Mesothelial cell of epicardium (in vitro differentiated cells): ENCODE measurements around the gene MIPOL1. TPM values are rescaled to one million over a fixed set of nuclear protein-coding genes. Genes with fewer than 3 reads are reported as not detected.

Experiments
- DNase-seq, 2 experiments: peaks; one replicate each; pipeline ENCODE4 v3.0.0; 2021; ENCODE audit warnings: low spot score in 2 of 2; ENCODE audit not compliant: unreplicated experiment in 2 of 2
- H3K27ac Mint-ChIP-seq: 2 replicates; pipeline ENCODE4 v1.8.0; 2021; ENCODE audit warnings: mixed read lengths
- H3K27me3 Mint-ChIP-seq: 2 replicates; pipeline ENCODE4 v1.8.0; 2021; ENCODE audit warnings: low read depth, mixed read lengths
- H3K36me3 Mint-ChIP-seq: 2 replicates; pipeline ENCODE4 v1.8.0; 2021; ENCODE audit warnings: mixed read lengths
- H3K4me1 Mint-ChIP-seq: 2 replicates; pipeline ENCODE4 v1.8.0; 2021; ENCODE audit warnings: mixed read lengths
- H3K4me3 Mint-ChIP-seq: 2 replicates; pipeline ENCODE4 v1.8.0; 2021; ENCODE audit warnings: mild to moderate bottlenecking, moderate library complexity, mixed read lengths
- H3K9me3 Mint-ChIP-seq: 2 replicates; pipeline ENCODE4 v1.8.0; 2021; ENCODE audit warnings: mixed read lengths
- total RNA-seq: library from RNA; stranded (reverse); gene quantifications from 3 replicates; pipeline ENCODE4 v1.2.1, GENCODE V29; 2021
- TF ChIP-seq, protein P1 (sequence below): fragments of 200-600 bp; sonication (generic); IDR thresholded peaks from one replicate; pipeline ENCODE4 v1.5.0; 2021; ENCODE audit warnings: antibody characterized with exemption; ENCODE audit not compliant: unreplicated experiment

MIPOL1 gene
- total RNA-seq, 1 donor from 2014 or later: 28.4 TPM

DNA sequence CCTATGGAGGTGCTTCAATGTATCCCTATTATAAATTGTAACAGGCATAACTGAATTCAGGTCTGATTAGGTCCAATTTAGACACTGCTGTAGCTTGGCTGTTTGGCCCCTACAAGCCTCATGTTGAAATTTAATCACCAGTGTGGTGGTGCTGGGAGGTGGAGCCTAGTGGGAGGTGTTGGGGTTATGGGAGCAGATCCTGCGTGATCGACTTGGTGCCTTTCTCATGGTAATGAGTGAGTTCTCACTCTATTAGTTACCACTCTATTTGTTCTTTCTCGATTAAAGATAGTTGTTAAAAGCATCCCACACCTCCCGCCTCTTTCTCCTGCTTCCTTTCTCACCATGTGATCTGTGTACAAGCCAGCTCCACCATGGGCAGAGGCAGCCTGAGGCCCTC is 275.2 kb downstream of the MIPOL1 start:
- peaks cover 30% of the 10 kb centered on the region for H3K9me3 Mint-ChIP-seq
- TF ChIP-seq, protein P1, sequence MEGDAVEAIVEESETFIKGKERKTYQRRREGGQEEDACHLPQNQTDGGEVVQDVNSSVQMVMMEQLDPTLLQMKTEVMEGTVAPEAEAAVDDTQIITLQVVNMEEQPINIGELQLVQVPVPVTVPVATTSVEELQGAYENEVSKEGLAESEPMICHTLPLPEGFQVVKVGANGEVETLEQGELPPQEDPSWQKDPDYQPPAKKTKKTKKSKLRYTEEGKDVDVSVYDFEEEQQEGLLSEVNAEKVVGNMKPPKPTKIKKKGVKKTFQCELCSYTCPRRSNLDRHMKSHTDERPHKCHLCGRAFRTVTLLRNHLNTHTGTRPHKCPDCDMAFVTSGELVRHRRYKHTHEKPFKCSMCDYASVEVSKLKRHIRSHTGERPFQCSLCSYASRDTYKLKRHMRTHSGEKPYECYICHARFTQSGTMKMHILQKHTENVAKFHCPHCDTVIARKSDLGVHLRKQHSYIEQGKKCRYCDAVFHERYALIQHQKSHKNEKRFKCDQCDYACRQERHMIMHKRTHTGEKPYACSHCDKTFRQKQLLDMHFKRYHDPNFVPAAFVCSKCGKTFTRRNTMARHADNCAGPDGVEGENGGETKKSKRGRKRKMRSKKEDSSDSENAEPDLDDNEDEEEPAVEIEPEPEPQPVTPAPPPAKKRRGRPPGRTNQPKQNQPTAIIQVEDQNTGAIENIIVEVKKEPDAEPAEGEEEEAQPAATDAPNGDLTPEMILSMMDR: no peak
- H3K4me1 Mint-ChIP-seq: no peaks in the 10 kb centered on the region
- H3K27me3 Mint-ChIP-seq: no peaks in the 10 kb centered on the region
- DNase-seq: no peak
- no peak overlapping the region for H3K4me3 Mint-ChIP-seq
- H3K27ac Mint-ChIP-seq: no peak overlapping the region
- peaks cover 20% of the 10 kb centered on the region for H3K36me3 Mint-ChIP-seq

DNA sequence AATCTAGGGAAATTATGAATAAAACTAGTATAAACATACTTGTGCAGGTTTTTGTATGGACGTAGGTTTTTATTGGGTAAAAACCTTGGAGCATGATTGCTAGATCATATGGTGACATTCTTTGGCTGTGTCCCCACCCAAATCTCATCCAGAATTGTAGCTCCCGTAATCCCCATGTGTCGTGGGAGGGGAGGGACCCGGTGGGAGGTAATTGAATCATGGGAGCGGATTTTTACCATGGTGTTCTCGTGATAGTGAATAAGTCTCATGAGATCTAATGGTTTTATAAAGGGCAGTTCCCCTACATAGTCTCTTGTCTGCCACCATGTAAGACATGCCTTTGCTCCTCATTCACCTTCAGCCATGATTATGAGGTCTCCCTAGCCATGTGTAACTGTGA is 276.5 kb downstream of the MIPOL1 start:
- Mint-ChIP-seq H3K27me3 (no peaks in the 10 kb centered on the region), H3K27ac (no peak overlapping the region), H3K4me3 (no peak overlapping the region), H3K4me1 (no peaks in the 10 kb centered on the region), H3K9me3 (peaks cover 40% of the 10 kb centered on the region), H3K36me3 (peaks cover 25% of the 10 kb centered on the region)
- no peak for DNase-seq
- TF ChIP-seq, protein P1: no peak

DNA sequence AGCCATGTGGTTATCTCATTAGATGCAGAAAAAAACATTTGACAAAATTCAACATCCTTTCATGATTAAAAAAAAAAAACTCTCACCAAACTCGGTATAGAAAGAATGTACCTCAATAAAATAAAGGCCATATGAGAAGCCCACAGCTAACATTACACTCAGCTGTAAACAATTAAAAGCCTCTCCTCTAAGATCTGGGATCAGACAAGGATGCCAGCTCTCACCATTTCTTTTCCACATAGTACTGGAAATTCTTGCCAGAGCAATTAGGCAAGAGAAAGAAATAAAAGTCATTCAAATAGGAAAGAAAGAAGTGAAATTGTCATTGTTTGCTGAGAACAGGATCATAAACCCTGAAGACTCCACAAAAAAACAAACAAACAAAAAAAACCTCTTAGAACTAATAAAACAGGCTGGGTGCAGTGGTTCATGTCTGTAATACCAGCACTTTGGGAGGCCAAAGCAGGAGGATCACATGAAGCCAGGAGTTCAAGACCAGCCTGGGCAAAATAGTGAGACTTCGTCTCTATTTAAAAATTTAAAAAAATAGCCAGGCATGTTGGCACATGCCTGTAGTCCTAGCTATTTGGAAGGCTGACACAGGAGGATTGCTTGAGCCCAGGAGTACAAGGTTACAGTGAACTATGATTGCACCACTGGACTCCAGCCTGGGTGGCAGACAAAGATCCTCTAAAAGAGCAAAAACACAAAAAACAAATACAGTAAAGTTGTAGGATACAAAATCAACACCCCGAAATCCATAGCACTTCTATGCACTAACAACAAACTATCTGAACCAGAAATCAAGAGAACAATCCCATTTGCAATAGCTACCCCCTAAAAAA is 282.9 kb downstream of the MIPOL1 start:
- H3K4me1 Mint-ChIP-seq: no peaks in the 10 kb centered on the region
- TF ChIP-seq, protein P1: no peak
- no peak for DNase-seq
- H3K4me3 Mint-ChIP-seq: no peak overlapping the region
- peaks cover 61% of the 10 kb centered on the region for H3K9me3 Mint-ChIP-seq
- H3K27ac Mint-ChIP-seq: no peak overlapping the region
- peaks cover 18% of the 10 kb centered on the region for H3K36me3 Mint-ChIP-seq
- no peaks in the 10 kb centered on the region for H3K27me3 Mint-ChIP-seq

DNA sequence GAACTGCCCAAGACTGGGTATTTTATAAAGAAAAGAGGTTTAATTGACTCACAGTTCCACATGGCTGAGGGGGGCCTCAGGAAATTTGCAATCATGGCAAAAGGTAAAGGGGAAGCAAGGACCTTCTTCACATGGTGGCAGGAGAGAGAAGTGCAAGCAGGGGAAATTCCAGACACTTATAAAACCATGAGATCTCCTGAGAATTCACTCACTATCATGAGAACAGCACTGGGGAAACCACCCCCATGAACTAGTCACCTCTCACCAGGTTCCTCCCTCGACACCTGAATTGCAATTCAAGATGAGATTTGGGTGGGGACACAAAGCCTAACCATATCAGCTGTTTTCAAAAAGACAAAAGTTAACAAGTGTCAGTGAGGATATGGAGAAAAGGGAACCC is 284.7 kb downstream of the MIPOL1 start:
- Mint-ChIP-seq H3K4me1 (no peaks in the 10 kb centered on the region), H3K9me3 (peaks cover 70% of the 10 kb centered on the region), H3K4me3 (no peak overlapping the region), H3K27me3 (no peaks in the 10 kb centered on the region), H3K36me3 (peaks cover 11% of the 10 kb centered on the region), H3K27ac (no peak overlapping the region)
- TF ChIP-seq, protein P1: no peak
- DNase-seq: no peak

DNA sequence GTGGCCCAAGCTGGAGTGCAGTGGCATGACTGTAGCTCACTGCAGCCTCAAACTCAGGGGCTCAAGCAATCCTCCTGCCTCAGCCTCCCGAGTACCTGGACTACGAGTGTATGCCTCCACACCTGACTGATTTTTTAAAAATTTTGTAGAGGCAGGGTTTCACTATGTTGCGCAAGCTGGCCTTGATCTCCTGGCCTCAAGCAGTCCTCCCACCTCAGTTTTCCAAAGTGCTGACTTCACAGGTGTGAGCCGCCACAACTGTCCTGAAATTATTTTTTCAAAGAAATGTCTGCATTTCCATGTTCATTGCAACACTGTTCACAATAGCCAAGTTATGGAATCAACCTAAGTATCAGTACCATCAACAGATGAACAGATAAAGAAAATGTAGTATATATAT is 285.9 kb downstream of the MIPOL1 start:
- Mint-ChIP-seq H3K9me3 (peaks cover 67% of the 10 kb centered on the region), H3K27ac (no peak overlapping the region), H3K4me1 (no peaks in the 10 kb centered on the region), H3K36me3 (peaks cover 2% of the 10 kb centered on the region), H3K4me3 (no peak overlapping the region), H3K27me3 (no peaks in the 10 kb centered on the region)
- DNase-seq: no peak
- TF ChIP-seq, protein P1: no peak

DNA sequence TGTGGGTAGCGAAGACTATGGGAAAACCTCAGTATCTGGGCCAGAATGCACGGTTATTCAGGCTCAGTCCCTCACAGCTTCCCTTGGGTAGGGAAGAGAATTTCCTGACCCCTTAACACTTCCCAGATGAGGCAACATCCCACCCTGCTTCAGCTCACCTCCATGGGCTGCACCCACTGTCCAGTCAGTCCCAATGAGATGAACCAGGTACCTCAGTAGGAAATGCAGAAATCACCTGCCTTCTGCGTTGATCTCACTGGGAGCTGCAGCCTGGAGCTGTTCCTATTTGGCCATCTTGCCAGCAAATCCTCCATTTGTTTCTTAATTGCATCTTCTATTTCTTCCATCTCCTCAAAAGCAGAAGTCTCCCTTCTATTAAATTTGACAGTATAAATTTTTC is 292.9 kb downstream of the MIPOL1 start:
- peaks cover 27% of the 10 kb centered on the region for H3K9me3 Mint-ChIP-seq

More for the DNA sequence above, 292.9 kb downstream of the MIPOL1 start:
- Mint-ChIP-seq H3K4me3 (no peak overlapping the region), H3K27ac (no peak overlapping the region), H3K27me3 (no peaks in the 10 kb centered on the region), H3K36me3 (no peaks in the 10 kb centered on the region), H3K4me1 (no peaks in the 10 kb centered on the region)
- TF ChIP-seq, protein P1: no peak
- no peak for DNase-seq
